Ramos (cell line): ENCODE measurements around the gene LRRC8A.

Source experiments
- in situ Hi-C: fragments of 300-500 bp; cut with MboI; formaldehyde crosslinking; loops from one replicate; pipeline ENCODE4 v1.14.3; 2022; ENCODE audit warnings: low sequenced_read_pairs; ENCODE audit not compliant: unreplicated experiment

LRRC8A gene

DNA sequence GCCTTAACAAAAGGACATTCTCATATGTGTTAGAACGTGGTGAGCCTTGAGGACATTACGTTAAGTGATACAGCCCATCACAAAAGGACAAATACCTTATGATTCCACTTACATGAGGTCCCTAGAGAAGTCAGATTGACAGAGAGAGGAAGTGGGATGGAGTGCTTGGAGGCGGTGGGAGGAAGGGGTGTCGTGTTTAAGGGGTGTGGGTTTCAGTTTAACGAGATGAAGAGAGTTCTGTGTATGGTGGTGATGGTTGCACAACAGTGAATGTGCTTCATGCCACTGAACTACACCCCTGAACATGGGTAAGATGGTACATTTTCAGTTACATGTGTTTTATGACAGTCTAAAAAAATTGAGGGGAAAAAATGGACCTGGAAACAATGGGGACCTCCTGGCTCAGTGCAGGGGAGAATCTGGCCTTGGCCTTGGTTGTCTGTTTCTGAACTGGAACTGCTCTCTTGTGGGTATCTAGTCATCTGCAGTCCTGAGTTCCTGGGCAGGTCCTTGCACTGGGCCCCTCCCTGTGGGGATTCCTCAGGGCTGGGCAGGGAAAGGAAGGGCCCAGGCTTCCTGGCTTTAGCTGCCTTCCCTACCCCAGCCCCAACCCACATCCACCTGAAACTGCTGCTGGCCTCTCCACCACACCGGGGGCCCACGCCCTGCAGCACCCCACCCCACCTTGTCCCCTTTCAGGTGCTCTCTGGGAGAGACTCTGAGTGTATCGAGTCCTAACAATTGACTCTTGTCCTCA lies 17.8 kb downstream of the LRRC8A start:
- in situ Hi-C loops = no loop called here

DNA sequence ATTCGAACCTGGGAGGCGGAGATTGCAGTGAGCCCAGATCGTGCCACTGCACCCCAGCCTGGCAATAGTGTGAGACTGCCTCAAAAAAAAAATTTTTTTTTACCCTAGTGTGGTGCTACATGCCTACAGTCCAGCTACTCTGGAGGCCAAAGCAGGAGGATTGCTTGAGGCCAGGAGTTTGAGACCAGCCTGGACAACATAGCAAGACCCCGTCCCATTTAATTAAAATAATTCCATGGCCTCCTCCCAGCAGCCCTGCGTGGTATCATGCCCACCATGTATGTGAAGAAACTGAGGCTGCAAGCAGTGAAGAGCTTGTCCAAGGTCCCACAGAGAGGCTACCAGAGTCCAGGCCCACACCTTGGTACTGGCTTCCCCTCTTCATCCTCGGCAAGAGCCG lies 19.4 kb downstream of the LRRC8A start:
- in situ Hi-C loops = no loop called here

DNA sequence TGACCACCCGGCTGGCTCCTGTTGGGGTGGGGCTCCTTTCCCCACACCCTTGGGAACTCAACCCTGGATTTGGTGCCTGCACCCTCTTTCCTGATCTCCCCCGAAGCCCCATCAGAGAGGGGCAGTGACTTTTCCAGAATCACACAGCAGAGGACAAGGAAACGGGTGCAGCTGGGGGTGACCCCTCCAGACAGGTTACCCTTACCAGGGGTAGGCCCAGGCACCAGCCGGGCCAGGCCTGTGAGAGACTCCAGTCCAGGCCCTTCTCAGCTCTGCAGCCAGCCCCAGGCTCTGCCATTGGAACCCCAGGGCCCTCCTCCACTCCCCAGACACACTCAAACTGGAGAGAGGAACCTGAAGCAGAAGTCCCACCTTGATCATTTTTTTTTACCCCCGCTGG lies 19.9 kb downstream of the LRRC8A start:
- in situ Hi-C loops = no loop called here

DNA sequence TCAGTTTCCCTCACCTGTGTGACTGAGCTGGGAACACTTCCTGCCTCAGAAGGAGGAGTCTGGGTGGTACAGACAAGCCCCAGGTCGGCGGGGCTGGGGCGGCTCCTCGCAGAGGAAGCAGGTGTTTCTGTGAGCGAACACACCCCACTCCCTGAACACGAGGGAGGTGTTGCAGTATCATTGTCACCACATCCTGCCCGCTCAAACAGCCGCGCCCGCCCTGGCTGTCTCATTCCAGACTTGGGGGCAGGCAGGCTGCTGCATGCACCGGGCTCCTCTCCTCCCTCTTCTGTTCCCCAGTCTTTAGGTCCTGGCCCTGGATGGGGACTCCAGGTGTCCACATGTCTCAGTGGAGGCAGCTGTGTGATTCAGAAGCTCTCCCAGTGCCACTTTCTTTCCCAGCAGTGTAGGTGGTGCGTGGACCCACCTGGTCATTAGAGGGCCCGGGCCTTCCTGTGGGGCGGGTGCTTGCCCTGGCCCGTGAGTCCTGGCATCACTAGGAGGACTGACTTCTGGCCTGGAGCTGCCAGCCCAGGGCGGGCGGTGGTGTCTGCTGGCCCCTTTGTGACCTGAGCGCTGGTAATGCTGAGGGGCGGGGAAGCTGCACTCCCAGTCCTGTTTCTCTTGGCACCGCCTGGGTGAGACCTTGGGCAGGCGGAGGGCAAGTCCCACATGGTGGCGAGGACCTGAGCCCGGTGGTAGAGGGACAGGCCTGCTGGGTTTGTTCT lies 20.6 kb downstream of the LRRC8A start:
- in situ Hi-C loops = no loop called here

DNA sequence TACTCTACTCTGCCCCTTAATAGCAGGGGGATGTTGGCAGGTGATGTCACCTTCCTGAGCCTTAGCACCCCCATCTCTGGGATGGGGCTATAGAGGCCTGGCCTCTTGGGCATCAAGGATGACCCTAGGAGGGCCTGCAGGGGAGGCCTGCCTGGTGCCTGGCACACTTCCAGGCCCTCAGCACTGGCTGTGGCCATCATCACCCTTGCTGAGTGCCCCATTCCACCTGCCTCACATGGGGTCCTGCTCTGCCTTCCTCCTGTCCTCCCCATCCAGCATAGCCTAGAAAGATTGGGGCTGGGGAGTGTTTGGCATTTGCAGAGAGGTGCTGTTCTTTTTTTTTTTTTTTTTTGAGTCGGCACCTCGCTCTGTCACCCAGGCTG lies 21.1 kb downstream of the LRRC8A start:
- in situ Hi-C loops = no loop called here

DNA sequence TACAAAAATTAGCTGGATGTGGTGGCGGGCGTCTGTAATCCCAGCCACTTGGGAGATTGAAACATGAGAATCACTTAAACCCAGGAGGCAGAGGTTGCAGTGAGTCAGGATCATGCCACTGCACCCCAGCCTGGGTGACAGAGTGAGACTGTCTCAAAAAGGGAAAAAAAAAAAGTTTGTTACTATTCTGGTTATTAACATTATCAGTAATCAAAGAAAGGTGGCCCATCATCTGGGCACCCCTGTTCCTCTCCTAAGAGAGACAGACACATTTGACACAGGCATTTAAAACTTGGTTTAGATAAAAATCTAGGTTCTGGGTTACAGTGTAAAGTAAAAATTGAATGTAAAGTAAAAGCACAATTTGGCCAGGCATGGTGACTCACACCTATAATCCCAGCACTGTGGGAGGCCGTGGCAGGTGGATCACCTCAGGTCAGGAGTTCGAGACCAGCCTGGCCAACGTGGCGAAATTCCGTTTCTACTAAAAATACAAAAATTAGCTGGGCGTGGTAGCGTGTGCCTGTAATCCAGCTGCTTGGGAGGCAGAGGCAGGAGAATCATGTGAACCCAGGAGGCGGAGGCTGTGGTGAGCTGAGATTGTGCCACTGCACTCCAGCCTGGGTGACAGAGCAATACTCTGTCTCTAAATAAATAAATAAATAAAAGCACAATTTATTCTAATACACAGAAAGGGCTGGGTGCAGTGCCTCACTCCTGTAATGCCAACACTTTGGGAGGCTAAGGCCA lies 22.1 kb downstream of the LRRC8A start:
- in situ Hi-C loops = no loop called here

DNA sequence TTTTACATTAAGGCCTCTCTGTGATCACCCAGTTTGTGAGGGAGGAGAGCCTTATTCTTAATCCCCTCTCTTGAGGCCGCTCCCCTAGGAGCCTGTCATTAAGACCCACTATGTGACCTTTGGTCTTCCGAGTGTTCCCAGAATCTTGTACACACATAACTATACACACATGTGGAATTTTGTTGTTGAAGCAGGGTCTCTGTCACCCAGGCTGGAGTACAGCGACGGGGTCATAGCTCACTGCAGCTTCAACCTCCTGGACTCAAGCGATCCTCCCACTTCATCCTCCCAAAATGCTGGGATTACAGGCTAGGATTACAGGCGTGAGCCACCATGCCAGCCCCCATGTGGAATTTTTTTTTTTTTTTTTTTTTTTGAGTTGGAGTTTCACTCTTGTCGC lies 24.0 kb downstream of the LRRC8A start:
- in situ Hi-C loops = no loop called here

DNA sequence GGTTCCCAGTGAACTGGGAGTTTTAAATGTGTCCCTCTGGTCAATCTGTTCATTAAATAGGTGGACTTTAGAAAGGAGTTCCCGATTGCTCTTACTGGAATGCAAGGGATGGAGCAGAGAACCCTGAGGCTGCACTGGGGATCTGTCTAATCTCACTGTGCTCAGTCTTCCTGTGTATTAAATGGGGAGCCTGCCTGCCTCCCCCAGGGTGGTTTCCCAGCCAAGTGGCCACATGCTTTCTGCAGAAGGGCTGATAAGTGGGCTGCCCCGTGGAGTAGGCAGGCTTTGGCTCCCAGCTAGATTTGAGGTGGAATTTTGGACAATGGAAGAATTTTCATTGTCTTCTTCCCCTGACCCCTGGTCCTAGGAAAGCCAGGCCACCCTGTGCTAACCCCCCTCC lies 24.8 kb downstream of the LRRC8A start:
- in situ Hi-C loops = no loop called here

DNA sequence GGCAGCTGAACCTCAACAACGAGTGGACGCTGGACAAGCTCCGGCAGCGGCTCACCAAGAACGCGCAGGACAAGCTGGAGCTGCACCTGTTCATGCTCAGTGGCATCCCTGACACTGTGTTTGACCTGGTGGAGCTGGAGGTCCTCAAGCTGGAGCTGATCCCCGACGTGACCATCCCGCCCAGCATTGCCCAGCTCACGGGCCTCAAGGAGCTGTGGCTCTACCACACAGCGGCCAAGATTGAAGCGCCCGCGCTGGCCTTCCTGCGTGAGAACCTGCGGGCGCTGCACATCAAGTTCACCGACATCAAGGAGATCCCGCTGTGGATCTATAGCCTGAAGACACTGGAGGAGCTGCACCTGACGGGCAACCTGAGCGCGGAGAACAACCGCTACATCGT lies 26.4 kb downstream of the LRRC8A start:
- in situ Hi-C loops = no loop called here

DNA sequence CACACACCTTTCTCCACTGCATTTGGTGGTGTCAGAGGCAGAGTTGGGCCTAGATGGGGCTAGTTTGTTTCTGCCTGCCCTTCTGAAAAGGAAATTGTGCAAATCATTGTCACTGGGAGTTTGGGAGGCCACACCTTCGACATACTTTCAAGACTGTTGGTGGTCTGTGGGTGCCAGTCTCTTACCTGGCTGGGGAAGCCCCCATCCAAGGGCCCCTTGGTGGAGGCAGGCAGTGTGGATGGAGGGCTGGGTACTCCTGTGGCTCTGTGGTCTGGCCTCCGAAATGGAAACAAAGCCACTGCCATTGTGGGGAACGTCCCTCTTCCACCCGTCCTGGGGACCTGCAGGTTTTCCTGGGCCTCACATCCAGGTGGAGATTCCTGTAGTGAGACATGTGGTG lies 27.9 kb downstream of the LRRC8A start:
- in situ Hi-C loops = no loop called here

DNA sequence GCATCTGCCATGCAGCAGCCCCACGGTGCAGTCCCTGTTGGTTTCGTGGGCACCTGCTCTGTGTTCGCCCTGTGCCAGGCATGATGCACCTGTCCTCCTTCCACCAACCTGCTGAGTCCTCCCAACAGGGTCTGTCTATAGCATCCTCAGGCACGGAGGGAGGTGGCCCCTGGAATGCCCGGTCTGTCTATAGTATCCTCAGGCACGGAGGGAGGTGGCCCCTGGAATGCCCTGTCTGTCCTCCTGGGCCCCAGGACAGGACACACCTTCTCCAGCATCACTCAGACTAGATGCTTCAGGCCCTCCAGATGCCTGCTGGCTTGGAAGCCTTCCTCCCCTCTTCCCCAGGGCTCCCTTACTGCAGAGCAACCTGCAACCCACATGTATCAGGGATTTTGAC lies 29.0 kb downstream of the LRRC8A start:
- in situ Hi-C loops = no loop called here

DNA sequence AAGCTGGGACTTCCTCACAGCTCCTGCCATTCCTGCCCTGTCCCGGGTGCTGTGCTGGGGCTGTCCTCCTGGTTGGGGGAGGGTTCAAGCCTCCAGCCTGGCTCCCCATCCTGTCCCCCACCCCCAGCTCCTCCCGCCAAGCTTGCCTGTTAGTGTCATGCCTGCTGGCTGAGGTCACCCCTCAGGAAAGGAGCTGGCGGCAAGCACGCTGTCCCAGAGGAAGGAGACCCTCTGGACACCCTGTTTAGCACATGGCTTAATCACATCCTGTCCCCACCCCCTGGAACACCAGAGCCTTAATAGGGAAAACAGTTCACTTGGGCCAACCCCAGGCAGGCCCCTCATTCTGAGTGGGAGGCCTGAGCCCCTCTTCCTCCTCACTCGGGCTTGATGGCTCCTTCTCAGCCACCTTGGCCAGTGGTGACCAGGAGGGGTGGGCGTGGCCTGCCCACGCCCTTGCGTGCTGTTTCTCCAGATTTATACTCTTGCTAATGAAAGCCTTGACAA lies 29.6 kb downstream of the LRRC8A start:
- in situ Hi-C loops = no loop called here

DNA sequence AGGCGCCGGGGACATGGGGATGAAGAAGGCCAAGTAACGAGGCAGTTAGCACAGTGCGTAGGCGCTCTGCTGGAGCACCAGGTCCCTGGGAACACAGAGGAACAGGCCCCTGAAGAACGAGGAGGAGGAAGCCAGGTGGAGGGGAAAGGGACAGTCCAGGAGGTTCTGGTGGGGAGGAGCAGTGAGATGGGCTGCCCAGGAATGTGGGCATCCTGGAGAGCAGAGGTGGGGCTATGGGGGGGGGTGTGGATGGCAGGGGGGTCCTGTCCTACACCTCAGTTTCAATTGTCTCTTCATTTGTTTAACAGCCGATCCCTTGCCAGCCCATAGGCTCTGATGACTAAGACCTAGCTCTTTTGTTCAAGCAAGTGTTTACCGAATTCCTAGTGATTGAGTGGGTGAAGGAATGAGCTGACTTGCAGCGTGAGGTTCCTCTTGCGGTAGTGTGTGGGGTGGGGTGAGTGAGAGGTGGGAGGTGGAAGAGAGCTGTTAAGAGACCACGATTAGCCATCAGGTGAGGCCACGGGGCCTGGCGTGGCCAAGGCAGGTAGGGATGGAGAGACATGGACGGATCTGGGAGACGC lies 30.4 kb downstream of the LRRC8A start:
- in situ Hi-C loops = no loop called here

DNA sequence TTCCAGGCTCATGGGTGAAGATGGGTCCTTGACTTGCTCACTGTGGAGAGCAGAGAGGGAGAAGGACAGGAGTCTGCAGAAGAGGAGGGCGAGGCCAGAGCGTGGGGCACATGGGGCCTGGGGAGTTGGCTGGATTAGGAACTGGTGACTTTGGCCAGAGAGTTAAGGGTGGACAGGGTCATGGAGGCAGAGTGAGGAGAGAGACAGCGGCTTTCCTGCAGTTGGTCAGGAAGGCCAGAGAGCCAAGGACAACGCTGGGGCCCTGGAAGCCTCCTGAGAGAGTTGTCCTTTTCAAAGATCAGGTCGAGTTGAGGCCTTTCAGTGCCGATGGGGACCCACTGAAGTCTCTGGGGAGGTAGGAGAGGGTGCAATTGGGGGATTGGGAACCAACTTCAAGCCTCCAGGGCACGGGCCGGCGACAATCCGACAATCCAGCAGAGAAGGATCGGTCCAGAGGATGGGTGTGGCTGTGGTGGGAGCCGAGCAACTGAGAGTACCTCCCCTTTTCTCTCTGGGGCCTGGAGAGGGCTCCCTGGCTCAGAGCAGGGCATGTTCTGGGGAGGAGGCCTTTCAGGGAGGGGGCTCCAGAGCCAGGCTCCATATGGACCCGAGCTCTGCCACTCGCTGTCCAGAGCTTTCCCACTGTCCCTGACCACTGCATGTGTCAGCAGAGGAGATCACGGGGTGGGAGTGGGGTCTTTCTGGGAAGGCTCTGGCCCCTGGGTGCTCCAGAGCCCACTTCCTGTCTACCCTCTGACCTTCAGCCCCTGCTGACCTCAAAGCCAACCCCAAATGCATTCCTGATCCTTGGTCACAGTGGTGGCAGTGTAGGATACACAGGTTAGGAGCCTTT lies 31.3 kb downstream of the LRRC8A start:
- in situ Hi-C loops = no loop called here

DNA sequence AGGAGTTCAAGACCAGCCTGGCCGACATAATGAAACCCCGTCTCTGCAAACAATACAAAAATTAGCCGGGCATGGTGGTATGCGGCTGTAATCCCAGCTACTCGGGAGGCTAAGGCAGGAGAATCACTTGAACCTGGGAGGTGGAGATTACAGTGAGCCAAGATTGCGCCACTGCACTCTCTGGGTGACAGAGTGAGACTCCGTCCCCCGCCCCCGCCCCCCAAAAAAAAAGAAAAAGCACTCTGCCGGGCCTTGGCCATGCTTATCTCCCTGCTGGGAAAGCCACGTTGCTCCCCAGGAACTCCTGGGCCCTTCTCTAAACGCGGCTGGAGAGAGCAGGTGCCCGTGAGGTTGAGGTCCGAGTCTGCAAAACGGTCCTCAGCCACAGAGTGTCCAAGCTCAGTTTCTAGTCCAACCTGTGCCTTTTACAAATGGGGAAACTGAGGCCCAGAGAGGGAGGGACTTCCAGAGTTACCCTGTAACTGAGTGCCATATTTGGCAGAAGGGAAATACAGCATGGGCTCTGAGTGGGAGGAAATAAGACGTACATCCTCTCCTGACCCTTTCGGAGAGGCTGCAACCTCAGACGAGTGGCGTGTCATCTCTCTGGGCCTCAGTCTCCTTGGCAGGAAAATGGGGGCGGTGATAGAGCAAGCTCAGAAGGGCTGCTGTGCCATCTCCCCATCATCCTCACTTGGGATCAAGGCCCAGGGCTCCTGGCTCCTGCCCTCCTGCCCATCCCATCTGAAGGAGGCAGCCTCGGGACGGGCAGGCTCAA lies 32.3 kb downstream of the LRRC8A start:
- in situ Hi-C loops = no loop called here

DNA sequence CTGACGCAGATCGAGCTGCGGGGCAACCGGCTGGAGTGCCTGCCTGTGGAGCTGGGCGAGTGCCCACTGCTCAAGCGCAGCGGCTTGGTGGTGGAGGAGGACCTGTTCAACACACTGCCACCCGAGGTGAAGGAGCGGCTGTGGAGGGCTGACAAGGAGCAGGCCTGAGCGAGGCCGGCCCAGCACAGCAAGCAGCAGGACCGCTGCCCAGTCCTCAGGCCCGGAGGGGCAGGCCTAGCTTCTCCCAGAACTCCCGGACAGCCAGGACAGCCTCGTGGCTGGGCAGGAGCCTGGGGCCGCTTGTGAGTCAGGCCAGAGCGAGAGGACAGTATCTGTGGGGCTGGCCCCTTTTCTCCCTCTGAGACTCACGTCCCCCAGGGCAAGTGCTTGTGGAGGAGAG lies 34.3 kb downstream of the LRRC8A start:
- in situ Hi-C loops = no loop called here

DNA sequence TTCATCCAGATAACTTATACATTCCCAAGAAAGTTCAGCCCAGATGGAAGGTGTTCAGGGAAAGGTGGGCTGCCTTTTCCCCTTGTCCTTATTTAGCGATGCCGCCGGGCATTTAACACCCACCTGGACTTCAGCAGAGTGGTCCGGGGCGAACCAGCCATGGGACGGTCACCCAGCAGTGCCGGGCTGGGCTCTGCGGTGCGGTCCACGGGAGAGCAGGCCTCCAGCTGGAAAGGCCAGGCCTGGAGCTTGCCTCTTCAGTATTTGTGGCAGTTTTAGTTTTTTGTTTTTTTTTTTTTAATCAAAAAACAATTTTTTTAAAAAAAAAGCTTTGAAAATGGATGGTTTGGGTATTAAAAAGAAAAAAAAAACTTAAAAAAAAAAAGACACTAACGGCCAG lies 34.8 kb downstream of the LRRC8A start:
- in situ Hi-C loops = no loop called here

DNA sequence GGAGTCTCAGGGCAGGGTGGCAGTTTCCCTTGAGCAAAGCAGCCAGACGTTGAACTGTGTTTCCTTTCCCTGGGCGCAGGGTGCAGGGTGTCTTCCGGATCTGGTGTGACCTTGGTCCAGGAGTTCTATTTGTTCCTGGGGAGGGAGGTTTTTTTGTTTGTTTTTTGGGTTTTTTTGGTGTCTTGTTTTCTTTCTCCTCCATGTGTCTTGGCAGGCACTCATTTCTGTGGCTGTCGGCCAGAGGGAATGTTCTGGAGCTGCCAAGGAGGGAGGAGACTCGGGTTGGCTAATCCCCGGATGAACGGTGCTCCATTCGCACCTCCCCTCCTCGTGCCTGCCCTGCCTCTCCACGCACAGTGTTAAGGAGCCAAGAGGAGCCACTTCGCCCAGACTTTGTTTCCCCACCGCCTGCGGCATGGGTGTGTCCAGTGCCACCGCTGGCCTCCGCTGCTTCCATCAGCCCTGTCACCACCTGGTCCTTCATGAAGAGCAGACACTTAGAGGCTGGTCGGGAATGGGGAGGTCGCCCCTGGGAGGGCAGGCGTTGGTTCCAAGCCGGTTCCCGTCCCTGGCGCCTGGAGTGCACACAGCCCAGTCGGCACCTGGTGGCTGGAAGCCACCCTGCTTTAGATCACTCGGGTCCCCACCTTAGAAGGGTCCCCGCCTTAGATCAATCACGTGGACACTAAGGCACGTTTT lies 35.4 kb downstream of the LRRC8A start:
- in situ Hi-C loops = no loop called here

DNA sequence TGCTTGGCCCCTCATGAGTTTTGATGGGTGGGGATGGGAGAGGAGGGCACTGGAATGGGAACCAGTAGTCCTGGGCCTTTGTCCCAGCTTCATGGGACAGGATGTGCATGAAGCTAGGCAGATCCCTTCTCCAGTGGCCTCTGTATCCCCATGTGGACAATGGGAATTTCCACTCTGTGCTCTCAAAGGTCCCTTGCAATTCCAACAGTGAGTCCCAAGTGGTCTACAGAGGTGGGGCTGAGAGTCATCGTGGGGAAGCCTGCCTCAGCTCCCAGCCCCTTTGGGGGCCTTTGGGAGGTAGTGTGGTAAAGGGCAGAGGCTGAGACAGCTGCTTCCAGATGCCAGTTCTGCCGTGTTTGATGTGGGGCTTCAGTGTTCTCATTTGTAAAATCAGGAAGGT lies 37.0 kb downstream of the LRRC8A start:
- in situ Hi-C loops = no loop called here
